K562 (cell line): ENCODE results near the gene UQCR11. TPM values are rescaled to one million over a fixed set of nuclear protein-coding genes. Genes with fewer than 3 reads are reported as not detected.

Experiments used
- ATAC-seq: fragments of 200-7000 bp; cut with Tn5 transposase; 3 replicates; pipeline ENCODE4 v1.9.1; 2020; ENCODE audit warnings: moderate library complexity
- BruUV-seq: library from RNA; stranded (reverse); fragments of 400-500 nt; replicated peaks from 2 replicates; lab custom pipeline; 2021; lab: Mats Ljungman, UMichigan
- CTCF ChIA-PET: fragments of 300-600 bp; formaldehyde crosslinking; extraction: SDS; loops from one replicate; lab custom pipeline; 2021; ENCODE audit warnings: low intra/inter-chr PET ratio; lab: Yijun Ruan, JAX
- POLR2A ChIA-PET: fragments of 300-600, 350-650 bp; sonication (Branson Sonifier 250); formaldehyde crosslinking; extraction: SDS; loops from one replicate; lab custom pipeline; 2021; ENCODE audit warnings: antibody characterized with exemption, inconsistent platforms; lab: Yijun Ruan, JAX
- DNase-seq, 4 experiments: peaks; one replicate each; pipeline versions ENCODE4 v3.0.0 to v3.0.0-alpha.2; 2011 to 2018; ENCODE audit warnings: low spot score in 3 of 4, mixed read lengths in 3 of 4; ENCODE audit errors: extremely low read depth in 1 of 4
- FAIRE-seq: peaks from 2 replicates; lab custom pipeline; 2011; peaks lifted over from hg19 to GRCh38; lab: Jason Lieb, UNC
- H2AFZ ChIP-seq: 2 replicates; pipeline ENCODE4 v1.6.0; 2011; ENCODE audit warnings: low read depth, low read length, control low read depth, inconsistent platforms
- H3K27ac ChIP-seq: fragments of 200-600 bp; 3 replicates; pipeline ENCODE4 v1.8.0; 2011; ENCODE audit warnings: low read depth, mild to moderate bottlenecking, control low read depth, inconsistent platforms, low read length, moderate library complexity, mixed read lengths; ENCODE audit errors: extremely low read depth
- H3K27me3 ChIP-seq, 2 experiments: fragments of 300-600 bp in 1 of 2; 2 replicates in 1 of 2; 3 replicates in 1 of 2; pipeline versions ENCODE4 v1.6.0 to v1.8.0; 2011; ENCODE audit warnings: inconsistent platforms in 2 of 2, low read length in 2 of 2, mild to moderate bottlenecking in 1 of 2, mixed read lengths in 1 of 2, moderate library complexity in 1 of 2; ENCODE audit not compliant: control insufficient read depth in 2 of 2, insufficient read depth in 2 of 2
- H3K36me3 ChIP-seq: fragments of 300-600 bp; 3 replicates; pipeline ENCODE4 v1.8.0; 2011; ENCODE audit warnings: mild to moderate bottlenecking, low read length, inconsistent platforms; ENCODE audit not compliant: control insufficient read depth, insufficient read depth
- H3K4me1 ChIP-seq, 2 experiments: fragments of 200-600 bp in 1 of 2; replicated peaks in 1 of 2; 2 replicates in 1 of 2; 3 replicates in 1 of 2; pipeline versions ENCODE4 v1.5.1 to v1.8.0; 2011; ENCODE audit warnings: inconsistent platforms in 2 of 2, low read length in 2 of 2, mild to moderate bottlenecking in 1 of 2, mixed read lengths in 1 of 2, moderate library complexity in 1 of 2; ENCODE audit not compliant: control insufficient read depth in 2 of 2, insufficient read depth in 2 of 2
- H3K4me2 ChIP-seq: 2 replicates; pipeline ENCODE4 v1.6.1; 2011; ENCODE audit warnings: low read length, control low read depth, inconsistent platforms, mixed read lengths; ENCODE audit not compliant: insufficient read depth
- H3K4me3 ChIP-seq: fragments of 200-600 bp; sonication (generic), shearing (Covaris generic); 2 replicates; pipeline ENCODE4 v1.5.1; 2016; ENCODE audit warnings: control low read depth, inconsistent platforms
- H3K79me2 ChIP-seq: fragments of 200-600 bp; 3 replicates; pipeline ENCODE4 v1.8.0; 2011; ENCODE audit warnings: low read length, inconsistent platforms; ENCODE audit not compliant: control insufficient read depth, insufficient read depth
- H3K9ac ChIP-seq, 2 experiments: 2 replicates each; pipeline versions ENCODE4 v1.6.0 to v1.6.1; 2011; ENCODE audit warnings: low read depth in 2 of 2, low read length in 2 of 2, control low read depth in 1 of 2, inconsistent platforms in 1 of 2, mild to moderate bottlenecking in 1 of 2, mixed read lengths in 1 of 2; ENCODE audit not compliant: insufficient read depth in 1 of 2
- H3K9me1 ChIP-seq: one replicate; pipeline ENCODE4 v1.6.0; 2011; ENCODE audit warnings: inconsistent platforms, mild to moderate bottlenecking, low read length, moderate library complexity; ENCODE audit not compliant: control insufficient read depth, insufficient read depth
- H3K9me3 ChIP-seq: replicated peaks from 2 replicates; pipeline ENCODE4 v1.5.1; 2011; ENCODE audit warnings: low read depth, low read length, inconsistent platforms; ENCODE audit not compliant: control insufficient read depth, insufficient read depth
- H4K20me1 ChIP-seq: replicated peaks from 2 replicates; pipeline ENCODE4 v1.6.1; 2011; ENCODE audit warnings: low read length, inconsistent platforms, mixed read lengths; ENCODE audit not compliant: control insufficient read depth, insufficient read depth
- DNMT1 ChIP-seq: fragments of 450-650 bp; IDR thresholded peaks from 2 replicates; pipeline ENCODE4 v1.6.1; 2016; ENCODE audit warnings: antibody characterized with exemption, mild to moderate bottlenecking
- KLF6 ChIP-seq: fragments of 250-450 bp; sonication (Bioruptor Pico); IDR thresholded peaks from 2 replicates; pipeline ENCODE4 v1.4.0; 2020; ENCODE audit warnings: mild to moderate bottlenecking, moderate library complexity, borderline replicate concordance
- MAZ ChIP-seq, 2 experiments: fragments of 450-650 bp in 1 of 2; sonication (generic) in 1 of 2; formaldehyde crosslinking; IDR thresholded peaks in 1 of 2; conservative IDR thresholded peaks in 1 of 2; 2 replicates each; pipeline versions ENCODE4 v1.4.0 to v1.5.0; 2020; ENCODE audit warnings: mild to moderate bottlenecking in 1 of 2, missing genetic modification reagents in 1 of 2
- MCM7 ChIP-seq, 2 experiments: fragments of 450-650 bp; IDR thresholded peaks; 2 replicates each; pipeline ENCODE4 v1.6.1; 2016 to 2018
- POLR2G ChIP-seq: fragments of 200-400 bp; formaldehyde crosslinking; IDR thresholded peaks from 2 replicates; pipeline ENCODE4 v1.6.1; 2017; ENCODE audit warnings: low read depth, mild to moderate bottlenecking, antibody characterized with exemption, low read length, moderate library complexity
- SAFB2 ChIP-seq: fragments of 200-400 bp; formaldehyde crosslinking; IDR thresholded peaks from 2 replicates; pipeline ENCODE4 v1.6.1; 2018; ENCODE audit warnings: borderline replicate concordance, low read length, low read depth, moderate library complexity; ENCODE audit not compliant: severe bottlenecking
- TEAD4 ChIP-seq, 2 experiments: sonication (generic) in 1 of 2; formaldehyde crosslinking in 1 of 2; IDR thresholded peaks; 2 replicates each; pipeline versions ENCODE4 v1.6.1 to v1.8.0; 2012 to 2022; ENCODE audit warnings: borderline replicate concordance in 1 of 2, inconsistent platforms in 1 of 2, low read length in 1 of 2, mild to moderate bottlenecking in 1 of 2, missing genetic modification reagents in 1 of 2
- ZNF3 ChIP-seq: fragments of 250-450 bp; sonication (Bioruptor Pico); IDR thresholded peaks from 2 replicates; pipeline ENCODE4 v1.5.0; 2021; ENCODE audit warnings: mild to moderate bottlenecking, moderate library complexity
- WGBS: fragments of 100-300 bp; shearing (Covaris generic); methylation state at CpG from one replicate; pipeline ENCODE4 v1.1.6; 2016; ENCODE audit warnings: low coverage, mixed read lengths; ENCODE audit not compliant: insufficient coverage; ENCODE audit errors: missing lambda C conversion rate; 5-methylcytosine and 5-hydroxymethylcytosine counted together
- in situ Hi-C: fragments of 300-500 bp; cut with MboI; formaldehyde crosslinking; loops from 4 replicates; pipeline ENCODE4 v1.15.0; 2018; ENCODE audit warnings: inconsistent platforms, mixed read lengths
- intact Hi-C: fragments of 100-400 bp; cut with micrococcal nuclease; formaldehyde crosslinking; loops from 2 replicates; pipeline ENCODE4 v1.14.2; 2022
- polyA plus RNA-seq, 8 experiments: library from polyadenylated mRNA; depleted of rRNA in 4 of 8; stranded (reverse) in 5 of 8; unstranded in 3 of 8; fragments of >200 nt; fragmentation: Nextera tagmentation in 2 of 8; fragmentation: Illumina TruSeq in 1 of 8; extraction: Ambion mirVana in 2 of 8; extraction: Trizol in 1 of 8; gene quantifications; 2 replicates each; pipeline versions ENCODE4 v1.2.1 to v1.2.3, GENCODE V29; 2011 to 2014; ENCODE audit warnings: inconsistent platforms in 1 of 8, missing spikeins in 1 of 8
- total RNA-seq, 7 experiments: library from RNA; depleted of rRNA in 6 of 7; stranded (reverse); fragments of >200 nt in 6 of 7; fragmentation: Illumina TruSeq in 2 of 7; extraction: Trizol in 2 of 7; gene quantifications; 2 replicates each; pipeline versions ENCODE4 v1.2.1 to v1.2.3, GENCODE V29; 2011 to 2021; ENCODE audit warnings: low replicate concordance in 1 of 7
- TF ChIP-seq, protein P1 (sequence below): fragments of 250-450 bp; sonication (Bioruptor Pico); IDR thresholded peaks from 2 replicates; pipeline ENCODE4 v1.5.0; 2020; ENCODE audit warnings: mild to moderate bottlenecking
- TF ChIP-seq, protein P2 (sequence below): sonication (generic); formaldehyde crosslinking; IDR thresholded peaks from 2 replicates; pipeline ENCODE4 v1.8.0; 2022; ENCODE audit warnings: missing genetic modification reagents, mild to moderate bottlenecking, borderline replicate concordance

Gene UQCR11
- total and polyA plus RNA-seq, 9 of the 15 experiments (the other 6 are each of a cell fraction or from before 2014, with no cell fraction given), result 57.6 to 394 (median 259) TPM

DNA sequence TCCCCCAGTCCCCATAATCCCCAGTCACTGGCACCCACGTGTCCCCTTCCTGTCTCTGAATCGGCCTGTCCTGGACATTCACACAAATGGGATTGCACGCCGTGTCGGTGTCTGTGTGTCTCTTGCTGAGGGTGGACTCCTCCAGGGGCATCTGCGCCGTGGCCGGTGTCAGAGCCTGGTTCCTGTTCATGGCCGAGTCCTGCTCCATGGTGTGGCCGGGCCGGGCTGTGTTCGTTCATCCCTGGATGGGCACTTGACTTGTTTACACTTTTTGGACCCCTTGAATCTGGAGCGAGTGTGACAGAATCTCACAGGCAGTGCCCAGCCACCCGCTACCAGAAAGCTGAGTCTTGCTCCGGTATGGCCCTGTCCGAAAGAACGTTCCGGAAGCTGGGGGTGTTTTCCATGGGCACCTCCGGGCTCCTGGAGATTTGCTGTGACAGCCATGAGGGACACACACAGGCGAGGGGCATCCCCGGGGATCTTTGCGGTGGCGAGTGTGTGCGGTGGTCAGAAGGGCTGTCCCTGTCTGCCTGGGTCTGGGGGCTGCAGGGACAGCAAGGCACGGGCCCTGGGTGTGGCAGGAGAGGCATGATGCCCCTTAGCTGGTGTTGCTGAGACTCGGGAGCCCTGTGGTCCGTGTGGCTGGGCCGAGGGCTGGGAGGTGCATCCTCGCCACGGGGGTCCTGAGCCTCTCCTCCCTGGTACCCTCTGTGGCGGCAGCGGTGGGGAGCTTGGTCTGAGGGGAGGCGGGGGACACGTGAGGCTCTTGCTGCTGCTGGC, 30.7 kb downstream of the UQCR11 start:
- intact Hi-C loops, result no loop called here
- FAIRE-seq, result no peak

DNA sequence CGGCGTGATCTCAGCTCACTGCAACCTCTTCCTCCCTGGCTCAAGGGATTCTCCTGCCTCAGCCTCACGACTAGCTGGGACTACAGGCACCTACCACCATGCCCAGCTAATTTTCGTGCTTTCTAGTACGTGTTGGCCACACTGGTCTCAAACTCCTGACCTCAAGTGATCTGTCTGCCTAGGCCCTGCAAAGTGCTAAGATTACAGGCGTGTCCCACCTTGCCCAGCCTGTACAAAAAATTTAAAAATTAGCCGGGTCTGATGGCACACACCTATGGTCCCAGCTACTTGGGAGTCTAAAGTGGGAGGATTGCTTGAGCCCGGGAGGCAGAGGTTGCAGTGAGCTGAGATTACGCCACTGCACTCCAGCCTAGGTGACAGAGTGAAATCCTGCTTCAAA, 32.5 kb downstream of the UQCR11 start:
- no peaks in the 10 kb centered on the region for H3K9me3 ChIP-seq
- DNase-seq, result no peak
- no peaks in the 10 kb centered on the region; the same call in 1 of the 2 replicates for H4K20me1 ChIP-seq
- no peak overlapping the region; a peak in 1 of 4 replicates for H3K9ac ChIP-seq
- FAIRE-seq, result peak; percentile 40
- H3K36me3 ChIP-seq, result peaks cover 16% of the 10 kb centered on the region; the same call in 1 of the 3 replicates
- intact Hi-C loops (no loop called here), in situ Hi-C loops (no loop called here)
- no peaks in the 10 kb centered on the region for H3K79me2 ChIP-seq
- ChIA-PET CTCF (no interaction called here), POLR2A (interaction anchor here (0.6 to 0.7 kb wide), 2 partner anchors 9 to 543 kb away, joined by 3 read pairs; no protein-coding TSS in a partner anchor)
- ATAC-seq, result no peak
- no peaks in the 10 kb centered on the region for H3K9me1 ChIP-seq
- no TSS peak for BruUV-seq
- H3K27me3 ChIP-seq, result no peaks in the 10 kb centered on the region
- WGBS, result 62% methylated on average over 9 of the region's 9 CpGs
- H3K4me2 ChIP-seq, result no peak overlapping the region
- H3K27ac ChIP-seq, result no peak overlapping the region
- H2AFZ ChIP-seq, result no peak overlapping the region
- no peak overlapping the region for H3K4me3 ChIP-seq
- H3K4me1 ChIP-seq, result peaks cover 12 to 55% of the 10 kb centered on the region in 2 experiments; a peak in 4 of 5 replicates
- no peak for TF ChIP-seq SAFB2
- TF ChIP-seq, protein P1, sequence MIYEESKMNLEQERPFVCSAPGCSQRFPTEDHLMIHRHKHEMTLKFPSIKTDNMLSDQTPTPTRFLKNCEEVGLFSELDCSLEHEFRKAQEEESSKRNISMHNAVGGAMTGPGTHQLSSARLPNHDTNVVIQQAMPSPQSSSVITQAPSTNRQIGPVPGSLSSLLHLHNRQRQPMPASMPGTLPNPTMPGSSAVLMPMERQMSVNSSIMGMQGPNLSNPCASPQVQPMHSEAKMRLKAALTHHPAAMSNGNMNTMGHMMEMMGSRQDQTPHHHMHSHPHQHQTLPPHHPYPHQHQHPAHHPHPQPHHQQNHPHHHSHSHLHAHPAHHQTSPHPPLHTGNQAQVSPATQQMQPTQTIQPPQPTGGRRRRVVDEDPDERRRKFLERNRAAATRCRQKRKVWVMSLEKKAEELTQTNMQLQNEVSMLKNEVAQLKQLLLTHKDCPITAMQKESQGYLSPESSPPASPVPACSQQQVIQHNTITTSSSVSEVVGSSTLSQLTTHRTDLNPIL (CRISPR knock-in tag), result no peak
- TF ChIP-seq MAZ (CRISPR knock-in tag; conservative IDR thresholded peaks at IDR 0.05 in 1 of 2, IDR thresholded peaks at IDR 0.05 in 1 of 2), result no peak
- no peak for TF ChIP-seq KLF6 (CRISPR knock-in tag)
- TF ChIP-seq, protein P2, sequence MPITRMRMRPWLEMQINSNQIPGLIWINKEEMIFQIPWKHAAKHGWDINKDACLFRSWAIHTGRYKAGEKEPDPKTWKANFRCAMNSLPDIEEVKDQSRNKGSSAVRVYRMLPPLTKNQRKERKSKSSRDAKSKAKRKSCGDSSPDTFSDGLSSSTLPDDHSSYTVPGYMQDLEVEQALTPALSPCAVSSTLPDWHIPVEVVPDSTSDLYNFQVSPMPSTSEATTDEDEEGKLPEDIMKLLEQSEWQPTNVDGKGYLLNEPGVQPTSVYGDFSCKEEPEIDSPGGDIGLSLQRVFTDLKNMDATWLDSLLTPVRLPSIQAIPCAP (CRISPR knock-in tag), result no peak
- no peak for TF ChIP-seq MCM7 (IDR thresholded peaks at IDR 0.05)
- TF ChIP-seq TEAD4 (IDR thresholded peaks at IDR 0.05; ENCODE audit: low read length), result no peak
- no peak for TF ChIP-seq TEAD4 (CRISPR knock-in tag; IDR thresholded peaks at IDR 0.05; ENCODE audit: borderline replicate concordance)
- TF ChIP-seq DNMT1, result no peak

More for the DNA sequence above, 30.7 kb downstream of the UQCR11 start:
- H3K79me2 ChIP-seq, result no peaks in the 10 kb centered on the region
- TF ChIP-seq POLR2G (peak; percentile 75), ZNF3 (CRISPR knock-in tag) (no peak)
- no peaks in the 10 kb centered on the region for H3K9me3 ChIP-seq
- H3K4me1 ChIP-seq, result peaks cover 7 to 50% of the 10 kb centered on the region in 2 experiments; a peak in 3 of 5 replicates
- H4K20me1 ChIP-seq, result no peaks in the 10 kb centered on the region; the same call in 1 of the 2 replicates
- no peak overlapping the region for H3K4me3 ChIP-seq
- H3K9me1 ChIP-seq, result no peaks in the 10 kb centered on the region
- in situ Hi-C loops, result no loop called here
- ChIA-PET CTCF (no interaction called here), POLR2A (interaction anchor here (0.6 to 4.0 kb wide), 4 partner anchors 16 to 553 kb away, joined by 3 to 40 read pairs (median 4); partner anchors contain the start of gene MBD3)
- H3K36me3 ChIP-seq, result peaks cover 31% of the 10 kb centered on the region; the same call in 1 of the 3 replicates
- WGBS, result 81% methylated on average over 25 of the region's 34 CpGs
- no peak overlapping the region for H3K4me2 ChIP-seq
- no TSS peak for BruUV-seq
- peak overlapping the region in 1 of 2 experiments; percentile 78; a peak in 2 of 4 replicates for H3K9ac ChIP-seq
- ATAC-seq (no peak), DNase-seq (peak in 1 of 4 experiments; percentile 7)
- no peak overlapping the region for H3K27ac ChIP-seq
- H2AFZ ChIP-seq, result no peak overlapping the region
- H3K27me3 ChIP-seq, result no peaks in the 10 kb centered on the region
